Measurements from ENCODE around the gene RTN4RL2.

RTN4RL2 gene

DNA sequence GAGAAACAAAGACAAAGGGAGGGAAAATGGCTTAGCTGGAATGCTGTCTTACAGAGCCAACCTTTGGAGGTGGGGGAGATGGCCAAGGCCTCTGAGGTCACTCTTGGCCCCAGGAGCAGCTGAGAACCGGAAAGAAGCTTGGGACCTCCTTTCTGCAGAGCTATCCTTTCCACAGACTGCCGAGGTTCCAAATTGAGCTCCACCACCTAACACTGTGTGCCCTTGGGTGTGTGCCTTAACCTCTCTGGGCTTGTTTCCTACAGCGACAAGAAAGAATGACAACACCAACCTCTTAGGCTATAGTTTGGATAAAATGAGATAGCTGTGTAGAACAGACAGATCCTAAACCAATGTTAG lies 23.2 kb downstream of the RTN4RL2 start:
- Histone ChIP-seq H3K4me1 (ENCODE audit: insufficient read depth, poor library complexity, severe bottlenecking) (no peaks in the 10 kb centered on the region), H3K9me3 (ENCODE audit: severe bottlenecking) (no peaks in the 10 kb centered on the region), H3K36me3 (ENCODE audit: low read depth) (no peaks in the 10 kb centered on the region), H3K27ac (ENCODE audit: poor library complexity, severe bottlenecking) (no peak overlapping the region), H3K27me3 (ENCODE audit: insufficient read depth, poor library complexity, severe bottlenecking) (peaks cover 27% of the 10 kb centered on the region), H3K4me3 (ENCODE audit: severe bottlenecking) (no peak overlapping the region)
- TF ChIP-seq, protein P1, sequence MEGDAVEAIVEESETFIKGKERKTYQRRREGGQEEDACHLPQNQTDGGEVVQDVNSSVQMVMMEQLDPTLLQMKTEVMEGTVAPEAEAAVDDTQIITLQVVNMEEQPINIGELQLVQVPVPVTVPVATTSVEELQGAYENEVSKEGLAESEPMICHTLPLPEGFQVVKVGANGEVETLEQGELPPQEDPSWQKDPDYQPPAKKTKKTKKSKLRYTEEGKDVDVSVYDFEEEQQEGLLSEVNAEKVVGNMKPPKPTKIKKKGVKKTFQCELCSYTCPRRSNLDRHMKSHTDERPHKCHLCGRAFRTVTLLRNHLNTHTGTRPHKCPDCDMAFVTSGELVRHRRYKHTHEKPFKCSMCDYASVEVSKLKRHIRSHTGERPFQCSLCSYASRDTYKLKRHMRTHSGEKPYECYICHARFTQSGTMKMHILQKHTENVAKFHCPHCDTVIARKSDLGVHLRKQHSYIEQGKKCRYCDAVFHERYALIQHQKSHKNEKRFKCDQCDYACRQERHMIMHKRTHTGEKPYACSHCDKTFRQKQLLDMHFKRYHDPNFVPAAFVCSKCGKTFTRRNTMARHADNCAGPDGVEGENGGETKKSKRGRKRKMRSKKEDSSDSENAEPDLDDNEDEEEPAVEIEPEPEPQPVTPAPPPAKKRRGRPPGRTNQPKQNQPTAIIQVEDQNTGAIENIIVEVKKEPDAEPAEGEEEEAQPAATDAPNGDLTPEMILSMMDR (IDR thresholded peaks at IDR 0.05; ENCODE audit: poor library complexity, severe bottlenecking), result no peak
- ATAC-seq (ENCODE audit: low read depth) (no peak), DNase-seq (ENCODE audit: low spot score) (no peak)

DNA sequence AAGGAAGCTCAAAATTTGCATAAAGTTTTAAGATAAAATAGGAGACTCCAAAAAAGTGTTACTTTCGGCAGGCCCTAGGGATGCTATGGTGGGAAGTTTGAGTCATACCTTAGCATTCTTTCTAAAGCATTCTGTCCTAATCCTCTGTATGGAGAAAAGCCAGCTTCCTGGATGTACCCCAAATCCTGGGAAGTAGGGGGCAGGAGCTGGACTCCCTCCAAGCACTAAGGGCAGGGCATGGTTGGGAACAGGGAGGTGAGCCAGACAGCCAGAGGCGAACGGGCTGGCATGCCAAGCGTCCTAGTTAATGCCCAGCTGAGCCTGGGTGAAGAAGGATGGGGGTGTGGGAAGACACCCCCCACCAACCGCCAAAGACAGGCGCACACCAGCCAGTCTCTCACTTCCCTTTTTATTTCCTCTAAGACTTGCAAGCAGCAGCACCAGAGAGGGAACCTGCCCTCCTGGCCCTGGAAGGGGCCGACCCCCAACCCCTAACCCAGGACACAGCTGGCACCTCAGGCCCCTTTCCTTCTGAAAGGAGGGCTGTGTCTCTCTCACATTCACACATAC lies 23.9 kb downstream of the RTN4RL2 start:
- DNase-seq (ENCODE audit: low spot score) (no peak), ATAC-seq (ENCODE audit: low read depth) (no peak)
- Histone ChIP-seq H3K9me3 (ENCODE audit: severe bottlenecking) (no peaks in the 10 kb centered on the region), H3K4me3 (ENCODE audit: severe bottlenecking) (no peak overlapping the region), H3K4me1 (ENCODE audit: insufficient read depth, poor library complexity, severe bottlenecking) (no peaks in the 10 kb centered on the region), H3K27ac (ENCODE audit: poor library complexity, severe bottlenecking) (no peak overlapping the region), H3K36me3 (ENCODE audit: low read depth) (no peaks in the 10 kb centered on the region), H3K27me3 (ENCODE audit: insufficient read depth, poor library complexity, severe bottlenecking) (peaks cover 27% of the 10 kb centered on the region)
- TF ChIP-seq, protein P1 (IDR thresholded peaks at IDR 0.05; ENCODE audit: poor library complexity, severe bottlenecking), result no peak

DNA sequence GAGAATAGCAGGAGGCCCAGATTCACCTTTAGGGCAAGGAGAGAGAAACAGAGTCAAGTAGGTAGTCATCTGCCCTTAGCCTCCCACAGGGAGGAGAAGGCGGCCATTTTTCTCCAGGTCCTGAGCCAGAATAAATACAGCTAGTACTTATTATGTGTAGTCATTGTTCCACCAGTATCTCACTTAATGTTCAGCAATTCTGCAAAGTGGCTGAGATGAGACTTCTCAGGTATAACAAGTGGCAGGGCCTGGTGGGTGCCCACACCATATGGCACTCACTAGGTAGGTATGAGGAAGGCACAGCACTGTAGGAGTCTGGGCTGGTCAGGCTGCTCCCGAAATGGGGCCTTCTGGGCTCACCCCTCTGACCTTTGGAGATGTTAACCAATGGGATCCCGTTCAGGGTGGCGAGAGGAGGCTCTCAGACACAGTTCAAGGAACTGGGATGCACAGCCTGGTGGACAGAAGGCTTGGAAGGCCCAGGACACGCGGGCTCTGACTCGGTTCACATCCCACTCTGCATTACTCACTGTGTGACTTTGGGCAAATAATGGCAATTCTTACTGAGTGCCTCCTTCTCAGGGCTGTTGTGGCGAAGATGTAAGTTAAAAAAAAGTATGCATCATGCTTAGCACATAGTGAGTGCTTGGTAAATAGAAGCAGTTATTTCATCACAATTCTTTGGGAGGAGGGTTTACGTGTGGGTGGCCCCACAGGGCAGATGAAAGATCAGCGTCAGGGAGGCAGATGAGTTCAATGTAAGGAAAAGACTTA lies 25.1 kb downstream of the RTN4RL2 start:
- Histone ChIP-seq H3K4me1 (ENCODE audit: insufficient read depth, poor library complexity, severe bottlenecking) (no peaks in the 10 kb centered on the region), H3K9me3 (ENCODE audit: severe bottlenecking) (no peaks in the 10 kb centered on the region), H3K27ac (ENCODE audit: poor library complexity, severe bottlenecking) (no peak overlapping the region), H3K27me3 (ENCODE audit: insufficient read depth, poor library complexity, severe bottlenecking) (peaks cover 27% of the 10 kb centered on the region), H3K36me3 (ENCODE audit: low read depth) (no peaks in the 10 kb centered on the region), H3K4me3 (ENCODE audit: severe bottlenecking) (no peak overlapping the region)
- no peak for ATAC-seq (ENCODE audit: low read depth)
- TF ChIP-seq, protein P1 (IDR thresholded peaks at IDR 0.05; ENCODE audit: poor library complexity, severe bottlenecking), result no peak
- no peak for DNase-seq (ENCODE audit: low spot score)

DNA sequence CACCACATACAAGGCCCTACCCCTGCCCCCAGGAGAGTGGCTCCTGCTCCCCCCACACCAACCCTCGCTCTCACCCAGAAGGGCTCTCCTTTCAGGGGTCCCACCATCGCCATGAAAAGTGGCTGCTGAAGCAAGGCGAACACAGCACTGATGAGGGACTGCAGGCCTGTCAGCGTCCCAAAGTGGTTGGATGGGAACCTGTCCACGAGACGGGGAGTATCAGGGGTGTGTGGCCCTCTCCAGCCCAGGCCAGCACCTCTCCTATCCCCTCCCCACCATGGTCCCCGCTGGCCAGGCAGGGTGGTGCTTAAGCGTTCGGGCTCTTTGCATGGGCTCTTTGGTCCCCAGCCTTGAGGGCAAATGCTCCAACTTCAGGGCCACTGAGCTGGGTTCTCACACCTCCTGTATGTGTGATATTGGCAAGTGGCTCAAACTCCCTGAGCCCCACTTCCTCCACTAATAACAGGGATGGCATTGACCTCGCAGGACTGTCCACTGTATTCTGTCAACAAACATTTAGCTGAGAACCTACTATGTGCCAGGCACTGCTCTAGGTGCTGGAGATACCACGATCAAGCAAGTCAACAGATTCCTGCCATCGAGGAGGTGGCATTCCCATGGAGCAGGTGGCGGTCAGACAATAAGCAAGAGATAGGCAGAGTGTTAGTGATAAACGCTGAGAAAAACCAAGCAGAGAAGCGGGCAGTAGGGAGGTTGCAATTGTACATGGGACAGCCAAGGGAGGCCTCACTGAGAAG lies 26.9 kb downstream of the RTN4RL2 start:
- Histone ChIP-seq H3K36me3 (ENCODE audit: low read depth) (no peaks in the 10 kb centered on the region), H3K4me3 (ENCODE audit: severe bottlenecking) (no peak overlapping the region)
- ATAC-seq (ENCODE audit: low read depth), result no peak

More for the DNA sequence above, 26.9 kb downstream of the RTN4RL2 start:
- Histone ChIP-seq H3K4me1 (ENCODE audit: insufficient read depth, poor library complexity, severe bottlenecking) (no peaks in the 10 kb centered on the region), H3K27ac (ENCODE audit: poor library complexity, severe bottlenecking) (no peak overlapping the region), H3K9me3 (ENCODE audit: severe bottlenecking) (no peaks in the 10 kb centered on the region), H3K27me3 (ENCODE audit: insufficient read depth, poor library complexity, severe bottlenecking) (peaks cover 17% of the 10 kb centered on the region)
- TF ChIP-seq, protein P1 (IDR thresholded peaks at IDR 0.05; ENCODE audit: poor library complexity, severe bottlenecking), result no peak
- no peak for DNase-seq (ENCODE audit: low spot score)

Measured in RWPE2 (cell line).